Activated CD4-positive, alpha-beta T cell treated with anti-CD3 and anti-CD28 coated beads, Interleukin-2, amount 50 U/mL, for 48 hours (primary cell): Measurements from ENCODE around the gene ARF4.

Source experiments
- DNase-seq, 2 experiments: peaks; one replicate each; pipeline ENCODE4 v3.0.0-alpha.2; 2020

ARF4 gene

DNA sequence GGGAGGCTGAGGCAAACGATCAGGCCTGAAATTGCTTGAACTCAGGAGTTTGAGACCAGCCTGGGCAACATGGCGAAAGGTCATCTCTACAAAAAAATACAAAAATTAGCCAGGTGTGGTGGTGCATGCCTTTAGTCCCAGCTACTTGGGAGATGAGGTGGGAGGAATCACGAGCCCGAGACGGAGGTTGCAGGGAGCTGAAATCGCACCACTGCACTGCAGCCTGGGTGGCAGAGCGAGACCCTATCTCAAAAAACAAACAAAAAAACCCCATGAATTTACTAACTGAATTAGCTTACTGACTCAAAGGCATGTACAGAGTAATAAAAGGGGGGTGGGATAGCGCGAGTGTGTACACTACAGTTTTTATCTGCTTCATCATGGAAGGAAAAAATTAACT lies 19.3 kb downstream of the ARF4 start:
- DNase-seq: no peak

DNA sequence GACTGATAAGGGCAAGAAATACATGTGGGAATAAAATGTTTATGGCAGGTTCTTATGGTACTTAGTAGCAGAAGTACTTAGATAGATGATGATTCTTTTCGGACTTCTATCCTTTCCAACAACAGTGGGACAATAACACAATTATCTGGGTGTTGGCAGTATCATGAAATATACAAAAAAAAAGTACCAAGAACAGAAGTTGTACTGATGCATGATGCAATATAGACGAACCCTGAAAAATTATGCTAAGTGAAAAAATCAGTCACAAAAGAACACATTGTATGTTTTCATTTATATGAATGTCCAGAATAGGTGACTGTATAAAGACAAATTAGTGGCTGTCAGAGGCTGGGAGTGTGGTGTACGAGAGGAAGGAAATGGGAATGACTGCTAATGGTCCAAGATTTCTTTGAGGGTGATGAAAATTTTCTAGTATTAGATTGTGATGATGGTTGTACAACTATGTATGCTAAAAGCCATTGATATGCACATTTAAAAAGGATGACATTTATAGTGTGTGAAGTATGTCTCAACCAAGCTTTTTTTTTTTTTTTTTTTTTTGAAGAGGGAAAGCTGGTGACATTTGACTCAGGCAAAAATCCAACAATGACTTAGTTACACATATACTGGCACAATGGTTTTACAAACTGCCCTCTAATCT lies 21.0 kb downstream of the ARF4 start:
- no peak for DNase-seq

DNA sequence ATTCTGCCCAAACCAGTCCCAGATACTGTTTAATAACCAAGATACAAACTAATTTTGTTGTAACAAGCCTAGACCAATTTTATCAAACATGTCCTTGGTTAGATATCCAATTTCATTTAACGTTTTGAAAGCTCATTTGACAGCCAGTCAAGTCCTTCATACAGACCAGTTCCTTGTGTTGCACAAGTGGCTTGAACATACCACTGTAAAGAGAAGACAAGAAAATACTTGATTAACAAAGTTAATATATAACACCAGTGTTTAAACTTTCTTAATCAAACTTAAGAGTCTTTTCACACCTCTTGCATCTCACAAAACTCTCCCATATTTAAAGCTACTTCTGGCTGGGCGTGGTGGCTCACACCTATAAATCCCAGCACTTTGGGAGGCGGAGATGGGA lies 25.0 kb downstream of the ARF4 start:
- no peak for DNase-seq

DNA sequence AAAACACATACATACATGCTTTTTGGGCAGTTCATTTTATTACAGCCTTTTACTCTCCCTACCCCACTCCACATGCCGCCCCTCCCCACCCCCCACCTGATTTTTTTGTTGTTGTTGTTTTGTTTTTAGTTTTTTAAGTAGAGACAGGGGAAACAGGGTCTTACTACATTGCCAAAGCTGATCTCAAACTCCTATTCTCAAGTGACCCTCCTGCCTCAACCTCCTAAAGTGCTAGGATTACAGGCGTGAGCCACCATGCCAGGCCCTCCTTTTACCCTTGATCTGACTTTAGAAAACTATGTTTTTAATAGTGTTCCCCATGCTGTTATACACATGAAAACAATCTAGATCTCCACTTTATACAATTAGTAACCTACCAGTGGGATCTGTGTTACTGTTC lies 26.3 kb downstream of the ARF4 start:
- no peak for DNase-seq

DNA sequence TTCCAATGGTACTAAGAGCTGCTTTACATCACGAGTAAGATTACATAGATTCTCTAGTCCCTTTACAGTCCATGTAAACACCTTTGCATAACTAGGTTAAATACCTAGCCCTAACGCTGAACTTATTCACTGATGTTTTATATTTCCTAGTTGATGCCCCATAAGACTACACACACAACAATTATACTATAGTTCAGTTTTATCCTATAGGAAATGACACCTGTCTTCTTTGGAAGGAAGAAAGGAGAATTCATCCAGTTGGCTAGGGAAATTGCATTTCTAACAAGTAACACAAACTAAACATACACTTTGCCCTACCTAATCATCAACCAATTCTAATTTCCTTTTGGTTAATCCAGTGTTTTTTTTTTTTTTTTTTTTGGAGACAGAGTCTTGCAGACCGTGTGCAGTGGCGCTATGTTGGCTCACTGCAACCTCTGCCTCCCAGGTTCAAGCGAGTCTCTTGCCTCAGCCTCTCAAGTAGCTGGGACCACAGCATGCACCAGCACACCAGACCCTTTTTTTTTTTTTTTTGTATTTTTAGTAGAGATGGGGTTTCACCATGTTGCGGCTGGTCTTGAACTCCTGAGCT lies 27.2 kb downstream of the ARF4 start:
- DNase-seq: no peak

DNA sequence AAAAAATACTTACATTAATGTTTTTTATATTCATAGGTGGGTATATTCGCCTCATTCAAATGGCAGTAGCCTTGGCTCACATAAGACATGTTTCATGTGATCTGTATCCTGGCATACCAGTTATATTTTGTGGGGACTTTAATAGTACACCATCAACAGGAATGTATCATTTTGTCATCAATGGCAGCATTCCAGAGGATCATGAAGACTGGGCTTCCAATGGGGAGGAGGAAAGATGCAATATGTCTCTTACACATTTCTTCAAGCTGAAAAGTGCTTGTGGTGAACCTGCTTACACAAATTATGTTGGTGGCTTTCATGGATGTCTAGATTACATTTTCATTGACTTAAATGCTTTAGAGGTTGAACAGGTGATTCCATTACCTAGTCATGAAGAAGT lies 37.6 kb downstream of the ARF4 start:
- no peak for DNase-seq

DNA sequence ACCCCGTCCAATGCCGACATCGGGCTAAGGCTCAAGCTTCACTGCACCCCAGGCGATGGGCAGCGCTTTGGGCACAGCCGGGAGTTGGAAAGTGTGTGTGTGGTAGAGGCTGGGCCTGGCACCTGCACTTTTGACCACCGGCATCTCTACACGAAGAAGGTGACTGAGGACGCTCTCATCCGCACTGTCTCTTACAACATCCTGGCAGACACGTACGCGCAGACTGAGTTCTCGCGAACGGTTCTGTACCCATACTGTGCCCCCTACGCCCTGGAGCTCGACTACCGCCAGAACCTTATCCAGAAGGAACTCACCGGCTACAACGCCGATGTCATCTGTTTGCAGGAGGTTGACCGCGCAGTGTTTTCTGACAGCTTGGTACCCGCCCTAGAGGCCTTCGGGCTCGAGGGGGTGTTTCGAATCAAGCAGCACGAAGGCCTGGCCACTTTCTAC lies 40.0 kb downstream of the ARF4 start:
- DNase-seq: peak; percentile 37 to 51

DNA sequence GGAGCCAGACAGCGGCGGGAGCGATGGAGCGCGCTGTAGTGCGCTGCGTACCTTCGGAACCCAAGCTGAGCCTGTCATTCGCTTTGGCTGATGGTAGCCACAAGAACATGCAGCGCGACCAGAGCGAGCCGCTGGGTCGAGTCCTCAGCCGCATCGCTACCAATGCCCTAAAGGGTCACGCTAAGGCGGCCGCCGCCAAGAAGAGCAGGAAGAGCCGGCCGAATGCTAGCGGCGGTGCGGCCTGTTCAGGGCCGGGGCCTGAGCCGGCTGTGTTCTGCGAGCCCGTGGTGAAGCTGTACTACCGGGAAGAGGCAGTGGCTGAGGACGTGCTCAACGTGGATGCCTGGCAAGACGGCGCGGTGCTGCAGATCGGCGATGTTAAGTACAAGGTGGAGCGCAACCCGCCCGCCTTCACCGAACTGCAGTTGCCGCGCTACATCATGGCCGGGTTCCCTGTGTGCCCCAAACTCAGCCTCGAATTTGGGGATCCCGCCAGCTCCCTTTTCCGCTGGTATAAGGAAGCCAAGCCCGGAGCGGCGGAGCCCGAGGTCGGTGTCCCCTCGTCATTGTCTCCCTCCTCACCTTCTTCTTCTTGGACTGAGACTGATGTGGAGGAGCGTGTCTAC lies 40.6 kb downstream of the ARF4 start:
- peak; percentile 34 to 41 for DNase-seq

DNA sequence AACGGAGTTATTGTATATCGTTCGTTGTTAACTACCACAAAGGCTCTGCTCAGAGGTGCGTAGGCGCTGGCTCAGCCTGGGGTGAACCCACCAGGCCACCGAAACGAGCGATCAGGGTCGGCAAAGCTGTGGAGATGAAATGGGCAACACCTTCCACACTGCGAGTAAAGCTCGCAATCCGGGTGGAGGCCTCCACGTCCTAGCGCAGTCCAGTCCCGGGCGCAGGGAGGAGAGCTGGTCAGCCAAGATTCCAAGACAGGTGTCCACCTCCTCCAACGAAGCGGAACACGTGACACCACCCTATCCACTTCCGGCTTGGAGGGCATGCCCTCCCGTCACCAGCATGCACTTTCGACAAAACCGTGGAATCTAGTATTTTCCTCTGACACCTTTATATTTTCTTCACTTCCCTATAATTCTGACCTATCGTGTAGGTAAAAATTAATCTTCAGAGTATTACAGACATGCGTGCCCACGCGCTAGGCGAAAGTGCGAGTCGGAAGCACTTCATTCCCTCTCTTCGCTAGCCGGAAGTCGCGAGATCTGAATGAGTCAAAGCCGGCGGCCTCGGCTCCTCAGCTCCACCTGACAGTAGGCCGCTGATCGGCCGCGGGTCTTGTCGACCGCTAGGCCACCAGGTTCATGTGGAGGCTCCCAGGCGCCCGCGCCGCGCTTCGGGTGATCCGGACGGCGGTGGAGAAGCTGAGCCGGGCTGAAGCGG lies 41.2 kb downstream of the ARF4 start, which contains the start of gene PDE12:
TSS of gene PDE12 (plus strand) at position 537 of the 721 bp plus-strand sequence. CDS start at position 643, 106 bp downstream.
- DNase-seq: peak; percentile 83 to 87

DNA sequence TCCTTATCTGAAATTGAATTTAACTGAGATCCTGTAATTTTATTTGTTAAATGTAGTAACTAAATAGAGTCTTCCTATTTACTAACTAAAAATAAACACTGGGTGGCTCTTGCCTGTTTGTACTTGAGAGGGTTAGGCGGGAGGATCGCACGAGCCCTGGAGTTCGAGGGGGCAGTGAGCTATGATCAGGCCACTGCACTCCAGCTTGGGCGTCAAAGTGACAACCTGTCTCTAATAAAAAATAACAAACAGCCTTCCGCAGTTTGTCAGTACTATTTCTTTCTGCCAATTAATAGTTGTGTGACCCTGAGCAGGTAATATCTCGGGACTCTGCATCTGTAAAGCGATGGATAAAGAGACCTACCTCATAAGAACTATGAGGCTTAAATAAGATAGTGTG lies 41.8 kb downstream of the ARF4 start:
- no peak for DNase-seq

DNA sequence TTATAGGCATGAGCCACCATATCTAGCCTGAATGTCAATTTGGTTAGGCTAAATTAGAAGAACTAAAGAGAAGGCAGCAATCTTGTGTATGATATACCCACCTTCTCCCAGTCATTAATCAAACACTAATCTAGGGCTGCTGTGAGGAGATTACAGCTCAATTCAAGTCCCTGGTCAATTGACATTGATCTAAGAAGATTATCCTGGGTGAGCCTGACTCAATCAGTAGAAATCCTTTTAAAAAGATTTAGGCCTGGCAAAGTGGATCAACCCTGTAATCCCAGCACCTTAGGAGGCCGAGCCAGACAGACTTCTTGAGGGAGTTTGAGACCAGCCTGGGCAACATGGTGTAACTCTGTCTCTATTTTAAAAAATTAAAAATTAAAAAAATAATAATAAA lies 50.5 kb downstream of the ARF4 start:
- no peak for DNase-seq

DNA sequence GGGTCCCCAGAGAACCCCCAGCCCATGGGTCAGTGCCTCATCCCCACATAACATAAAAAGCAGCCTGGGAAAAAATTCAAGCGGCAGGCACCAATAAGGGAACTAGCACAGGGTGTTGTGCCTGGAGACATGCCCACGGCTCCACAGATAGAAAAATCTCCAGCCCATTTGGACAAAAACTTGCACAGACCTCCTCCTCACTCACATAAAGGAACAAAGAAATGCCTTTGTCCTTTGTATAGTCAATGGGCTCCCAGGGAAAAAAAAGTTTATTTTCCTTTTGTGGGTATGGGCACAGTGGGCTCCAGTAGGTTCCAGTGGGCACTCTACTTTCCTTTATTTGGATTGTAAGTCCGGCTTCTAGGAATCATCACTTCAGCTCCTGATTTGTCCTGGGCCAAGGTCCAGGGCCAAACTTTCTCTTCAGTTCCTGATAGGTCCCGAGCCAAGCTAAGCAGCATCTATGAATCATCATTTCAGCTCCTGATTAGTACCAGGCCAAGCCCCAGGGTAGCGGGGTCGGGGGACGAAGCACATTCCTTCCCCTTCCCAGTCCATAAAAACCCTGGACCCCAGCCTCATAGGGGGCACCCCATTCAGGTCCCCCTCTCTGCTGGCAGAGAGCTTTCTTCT lies 51.4 kb downstream of the ARF4 start:
- DNase-seq: no peak

DNA sequence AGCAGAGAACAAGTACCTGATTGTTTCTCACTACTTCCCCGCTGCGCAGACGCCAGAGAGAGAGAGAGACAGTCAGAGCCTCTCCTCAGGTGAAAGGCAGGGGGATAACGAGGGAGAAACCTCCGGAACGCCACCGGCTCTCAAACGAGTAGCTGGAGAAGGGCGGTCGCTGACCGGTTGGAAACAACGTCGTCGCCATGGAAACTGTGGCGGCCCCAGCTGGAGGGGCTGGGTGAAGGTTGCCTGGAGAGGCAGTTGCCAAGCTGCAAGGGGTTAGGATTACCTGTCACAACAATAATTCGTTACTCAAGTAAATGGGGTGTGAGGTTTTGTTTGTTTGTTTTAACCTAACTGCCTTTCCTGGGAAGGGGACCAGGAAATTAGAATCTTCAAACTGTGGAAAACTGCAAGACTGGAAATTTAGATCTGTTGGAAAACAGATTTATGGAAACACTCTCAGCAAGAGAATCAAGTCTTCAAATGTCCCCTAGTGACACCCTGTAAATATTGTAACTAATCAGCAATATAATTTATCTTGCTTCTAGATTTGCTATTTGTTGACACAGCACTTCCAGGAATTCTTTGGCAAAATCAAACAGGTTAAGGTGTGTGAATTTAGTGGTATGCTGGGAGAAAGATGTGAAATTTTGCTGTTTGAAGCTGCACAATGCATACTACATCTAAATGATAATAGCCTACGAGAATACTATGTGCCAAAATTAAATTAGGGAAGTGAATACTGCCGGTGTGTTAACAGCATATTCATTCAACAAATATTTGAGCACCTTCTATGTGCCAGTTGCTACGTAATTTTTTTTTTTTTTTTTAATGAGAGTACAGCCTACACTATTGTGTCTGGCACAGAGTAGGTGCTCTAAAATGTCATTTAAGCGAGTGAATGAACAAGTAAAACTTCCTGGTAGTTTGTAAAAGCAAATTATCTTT lies 52.7 kb downstream of the ARF4 start, which contains the start of gene DNAH12:
TSS of gene DNAH12 (minus strand) at position 164 of the 945 bp plus-strand sequence. CDS start 1,474 bp downstream, outside the sequence.
- peak in 1 of 2 experiments; percentile 13 for DNase-seq

DNA sequence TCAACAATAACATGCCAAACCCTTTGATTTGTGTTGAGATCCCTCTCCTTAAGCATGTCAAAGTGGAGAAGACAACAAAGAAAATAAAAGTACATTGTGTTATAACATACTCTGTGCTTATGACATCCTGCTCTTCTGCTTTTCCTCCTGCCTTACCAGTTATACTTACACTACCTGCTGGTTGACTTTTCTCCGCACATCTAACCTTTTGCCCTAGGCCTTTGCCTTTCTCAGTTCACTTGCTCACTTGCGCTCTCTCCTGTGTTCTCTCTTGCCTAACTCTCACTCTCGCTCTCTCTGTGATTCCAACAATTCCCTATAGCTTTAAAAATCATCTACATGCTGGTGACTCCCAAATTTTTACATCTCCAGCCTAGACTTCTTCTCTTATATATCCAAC lies 58.7 kb downstream of the ARF4 start:
- DNase-seq: no peak

DNA sequence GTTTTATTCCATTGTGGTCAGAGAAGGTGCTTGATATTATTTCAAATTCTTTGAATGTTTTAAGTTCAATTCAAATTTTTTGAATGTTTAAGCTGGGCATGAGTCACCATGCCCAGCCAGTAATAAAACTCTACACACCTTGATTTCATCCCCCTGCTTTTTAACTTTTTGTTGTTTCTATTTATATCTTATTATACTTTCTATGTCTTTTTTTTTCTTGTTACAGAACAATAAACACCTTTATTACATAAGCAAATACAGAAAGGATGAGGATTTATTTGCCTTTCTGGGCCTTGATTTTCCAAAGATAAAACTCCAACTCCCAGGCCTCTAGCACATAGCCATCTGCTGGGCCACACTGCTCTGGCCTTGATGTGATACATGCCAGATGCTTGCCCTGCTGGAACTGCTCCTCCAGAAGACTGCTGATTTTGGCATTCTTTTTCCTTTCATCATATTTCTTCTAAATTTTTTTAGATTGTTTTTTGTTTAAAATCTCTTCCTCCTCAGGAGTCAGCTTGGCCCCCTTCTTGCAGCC lies 67.0 kb downstream of the ARF4 start:
- no peak for DNase-seq
